ENCODE data around the gene IGSF21. TPM values are rescaled to one million over a fixed set of nuclear protein-coding genes. Genes with fewer than 3 reads are reported as not detected.

The IGSF21 gene
- total and polyA plus RNA-seq, 5 donors from 2014 or later = not detected

DNA sequence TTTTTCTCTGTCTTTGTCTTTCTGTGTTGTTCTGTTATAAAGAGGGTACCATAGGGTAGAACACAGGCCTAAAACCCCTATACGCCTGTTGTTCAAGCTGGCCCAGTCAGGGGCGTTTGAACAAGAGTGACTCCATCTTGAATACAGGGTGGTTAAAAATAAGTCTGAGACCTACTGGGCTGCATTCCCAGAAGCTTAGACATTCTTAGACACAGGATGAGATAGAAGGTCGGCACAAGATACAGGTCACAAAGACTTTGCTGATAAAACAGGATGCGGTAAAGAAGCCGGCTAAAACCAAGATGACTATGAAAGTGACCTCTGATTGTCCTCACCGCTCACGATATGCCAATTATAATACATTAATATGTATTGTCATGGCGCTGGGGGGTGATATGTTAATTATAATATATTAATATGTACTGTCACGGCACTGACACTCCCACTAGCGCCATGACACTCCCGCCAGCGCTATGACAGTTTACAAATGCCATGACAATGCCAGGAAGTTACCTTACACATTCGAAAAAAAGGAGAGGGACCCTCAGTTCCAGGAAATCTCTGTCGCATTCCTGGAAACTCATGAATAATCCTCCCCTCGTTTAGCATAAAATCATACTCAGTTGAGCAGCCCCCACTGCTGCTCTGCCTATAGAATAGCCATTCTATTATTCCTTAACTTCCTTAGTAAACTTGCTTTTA is 314.6 kb downstream of the IGSF21 start:
- no peak overlapping the region for H3K4me3 ChIP-seq (ENCODE audit: low read depth, low read length)
- Mint-ChIP-seq H3K4me1 (no peaks in the 10 kb centered on the region), H3K9me3 (peaks cover 0 to 5% (median 2%) of the 10 kb centered on the region in 7 donors), H3K27ac (no peak overlapping the region), H3K36me3 (no peaks in the 10 kb centered on the region), H3K4me3 (no peak overlapping the region), H3K27me3 (peaks cover 8% of the 10 kb centered on the region)
- no peak overlapping the region for H3K27ac ChIP-seq (ENCODE audit: insufficient read depth, low read length, poor library complexity, severe bottlenecking)
- DNase-seq (no peak), ATAC-seq (ENCODE audit: low read depth in 2 of 2) (no peak)
- H3K4me1 ChIP-seq (ENCODE audit: control insufficient read depth, insufficient read depth, low read length, poor library complexity, severe bottlenecking) = no peaks in the 10 kb centered on the region
- H3K27me3 ChIP-seq (ENCODE audit: control insufficient read depth, insufficient read depth, low read length) = no peaks in the 10 kb centered on the region
- peaks cover 4 to 11% of the 10 kb centered on the region in 2 experiments for H3K9me3 ChIP-seq (ENCODE audit: control insufficient read depth in 2 of 2, low read length in 2 of 2)
- no peaks in the 10 kb centered on the region for H3K36me3 ChIP-seq (ENCODE audit: control insufficient read depth, insufficient read depth, low read length)

DNA sequence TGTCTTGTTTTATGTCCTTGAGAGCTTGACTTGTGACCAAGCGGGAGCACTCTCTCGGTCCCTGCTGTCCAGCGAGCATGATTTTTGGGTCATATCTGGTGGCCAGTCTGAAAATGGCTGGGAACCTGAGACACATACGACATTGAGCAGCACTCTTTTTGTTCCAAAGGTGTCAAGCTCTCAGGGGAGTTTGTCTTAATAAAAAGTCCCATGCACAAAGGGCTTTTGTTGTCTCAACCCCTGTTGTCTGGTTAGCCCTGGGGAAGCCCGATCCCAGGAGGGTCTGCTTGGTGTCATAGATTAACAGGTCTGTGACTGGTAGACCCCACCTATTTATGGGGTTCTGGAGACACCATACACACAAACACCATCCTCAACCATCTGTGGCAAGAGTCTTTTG is 315.4 kb downstream of the IGSF21 start:
- ATAC-seq (ENCODE audit: low read depth in 2 of 2) (no peak), DNase-seq (no peak)
- no peaks in the 10 kb centered on the region for H3K4me1 Mint-ChIP-seq
- H3K27ac ChIP-seq (ENCODE audit: insufficient read depth, low read length, poor library complexity, severe bottlenecking) = no peak overlapping the region
- no peaks in the 10 kb centered on the region for H3K27me3 ChIP-seq (ENCODE audit: control insufficient read depth, insufficient read depth, low read length)
- peaks cover 4 to 11% of the 10 kb centered on the region in 2 experiments for H3K9me3 ChIP-seq (ENCODE audit: control insufficient read depth in 2 of 2, low read length in 2 of 2)
- peaks cover 0 to 7% (median 3%) of the 10 kb centered on the region in 7 donors for H3K9me3 Mint-ChIP-seq
- H3K4me1 ChIP-seq (ENCODE audit: control insufficient read depth, insufficient read depth, low read length, poor library complexity, severe bottlenecking) = no peaks in the 10 kb centered on the region
- no peak overlapping the region for H3K4me3 ChIP-seq (ENCODE audit: low read depth, low read length)
- no peaks in the 10 kb centered on the region for H3K36me3 Mint-ChIP-seq
- H3K4me3 Mint-ChIP-seq = no peak overlapping the region
- no peak overlapping the region for H3K27ac Mint-ChIP-seq
- no peaks in the 10 kb centered on the region for H3K36me3 ChIP-seq (ENCODE audit: control insufficient read depth, insufficient read depth, low read length)
- peaks cover 2% of the 10 kb centered on the region for H3K27me3 Mint-ChIP-seq

DNA sequence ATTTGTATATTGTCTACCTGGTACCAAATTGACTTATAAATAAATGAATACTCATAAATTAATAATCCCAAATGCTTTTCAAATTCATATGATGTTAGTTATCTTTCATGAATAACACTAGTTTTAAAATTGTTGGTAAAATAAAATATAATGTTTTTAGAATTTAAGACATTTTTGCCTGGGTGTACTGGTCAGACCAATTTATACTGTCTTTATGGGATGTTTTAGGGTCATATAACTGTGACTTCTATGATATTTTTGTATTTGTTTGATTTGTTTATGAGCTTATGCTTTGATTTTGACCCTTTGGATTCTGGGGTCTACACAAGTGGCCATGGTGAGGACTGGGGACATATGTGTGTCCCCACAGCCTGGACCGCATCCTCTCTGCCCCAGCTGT is 319.0 kb downstream of the IGSF21 start:
- H3K27ac ChIP-seq (ENCODE audit: insufficient read depth, low read length, poor library complexity, severe bottlenecking) = no peak overlapping the region
- no peak overlapping the region for H3K4me3 ChIP-seq (ENCODE audit: low read depth, low read length)
- Mint-ChIP-seq H3K4me1 (no peaks in the 10 kb centered on the region), H3K27ac (no peak overlapping the region), H3K27me3 (no peaks in the 10 kb centered on the region), H3K4me3 (no peak overlapping the region), H3K9me3 (peaks cover 0 to 7% (median 2%) of the 10 kb centered on the region in 7 donors), H3K36me3 (no peaks in the 10 kb centered on the region)
- DNase-seq = no peak
- peaks cover 4 to 11% of the 10 kb centered on the region in 2 experiments for H3K9me3 ChIP-seq (ENCODE audit: control insufficient read depth in 2 of 2, low read length in 2 of 2)
- no peaks in the 10 kb centered on the region for H3K4me1 ChIP-seq (ENCODE audit: control insufficient read depth, insufficient read depth, low read length, poor library complexity, severe bottlenecking)
- no peaks in the 10 kb centered on the region for H3K27me3 ChIP-seq (ENCODE audit: control insufficient read depth, insufficient read depth, low read length)
- no peak for ATAC-seq (ENCODE audit: low read depth in 2 of 2)
- H3K36me3 ChIP-seq (ENCODE audit: control insufficient read depth, insufficient read depth, low read length) = no peaks in the 10 kb centered on the region
